T-helper 2 cell treated with Interferon-gamma antibody and Interleukin-4, amounts not matched to agents 100 ng/mL and 5 ng/mL, for 36 hours (primary cell): ENCODE measurements around the gene MCF2L. TPM values are rescaled to one million over a fixed set of nuclear protein-coding genes. Genes with fewer than 3 reads are reported as not detected.
"Not testable (repeated sequence)": the region's sequence is repeated elsewhere in the genome, so short reads cannot be mapped to it uniquely, and the experiment has no call there.

ENCODE experiments used
- intact Hi-C: fragments of 100-400 bp; cut with micrococcal nuclease; formaldehyde crosslinking; loops from one replicate; pipeline ENCODE4 v1.15.1; 2023
- total RNA-seq: library from RNA; stranded (reverse); gene quantifications from 2 replicates; pipeline ENCODE4 v1.2.3, GENCODE V29; 2022

MCF2L gene
- total RNA-seq, 1 donor from 2014 or later: 0.14 TPM

GRCh38 chr13:113078902-113079780, 110.1 kb downstream of the MCF2L start:
- intact Hi-C loops: no loop called here

GRCh38 chr13:113079781-113080080, 110.7 kb downstream of the MCF2L start:
- intact Hi-C loops: not testable (repeated sequence)

- intact Hi-C loops: no loop called here
Observed at GRCh38 chr13:113080361-113080831, 111.4 kb downstream of the MCF2L start.

GRCh38 chr13:113080901-113081521, 112.0 kb downstream of the MCF2L start:
- intact Hi-C loops: no loop called here

GRCh38 chr13:113082198-113083021, 113.4 kb downstream of the MCF2L start:
- intact Hi-C loops: no loop called here

- intact Hi-C loops: no loop called here
Observed at GRCh38 chr13:113083022-113083373, 114.0 kb downstream of the MCF2L start.

- intact Hi-C loops: no loop called here
Observed at GRCh38 chr13:113083402-113084061, 114.5 kb downstream of the MCF2L start.

- intact Hi-C loops: no loop called here
Observed at GRCh38 chr13:113084094-113084942, 115.3 kb downstream of the MCF2L start.

- intact Hi-C loops: no loop called here
Observed at GRCh38 chr13:113084943-113085540, 116.0 kb downstream of the MCF2L start.

GRCh38 chr13:113086031-113086750, 117.2 kb downstream of the MCF2L start:
- intact Hi-C loops: no loop called here

GRCh38 chr13:113086991-113087922, 118.2 kb downstream of the MCF2L start:
- intact Hi-C loops: no loop called here

- intact Hi-C loops: no loop called here
Observed at GRCh38 chr13:113087923-113088690, 119.1 kb downstream of the MCF2L start.

- intact Hi-C loops: no loop called here
Observed at GRCh38 chr13:113088691-113089020, 119.6 kb downstream of the MCF2L start.

- intact Hi-C loops: no loop called here
Observed at GRCh38 chr13:113089693-113090414, 120.8 kb downstream of the MCF2L start.

- intact Hi-C loops: no loop called here
Observed at GRCh38 chr13:113090415-113090770, 121.4 kb downstream of the MCF2L start.

- intact Hi-C loops: no loop called here
Observed at GRCh38 chr13:113090806-113091205, 121.8 kb downstream of the MCF2L start.

GRCh38 chr13:113091211-113091771, 122.3 kb downstream of the MCF2L start:
- intact Hi-C loops: no loop called here
